ENCODE data around the gene TMSB10. TPM values are rescaled to one million over a fixed set of nuclear protein-coding genes. Genes with fewer than 3 reads are reported as not detected.

Gene TMSB10
- total RNA-seq, result 2,307 TPM

GRCh38 chr2:84905181-84906107 lies at the start of gene TMSB10:
Gene TMSB10 (plus strand): TSS chr2:84905656.

GRCh38 chr2:84880645-84881521 lies 24.6 kb upstream of the TMSB10 start, which contains the start of gene TRABD2A:
Gene TRABD2A (minus strand): TSS chr2:84881084. CDS start chr2:84881039, 45 bp downstream.

Other genes with a start within 250 kb of the TMSB10 start
- 0.77 TPM for gene TRABD2A, start 24.6 kb upstream of the TMSB10 start, total RNA-seq
- 49.3 TPM for gene KCMF1, start 65.5 kb downstream of the TMSB10 start, total RNA-seq
- gene TCF7L1, start 227.7 kb downstream of the TMSB10 start, total RNA-seq, result 7.4 TPM